Prostate gland (tissue), 2 donors: ENCODE data around the gene NKD2.

Source experiments
- CTCF ChIP-seq, 4 experiments: fragments of 200-600 bp in 2 of 4; fragments of 450-650 bp in 2 of 4; sonication (generic) in 2 of 4; IDR thresholded peaks; 1 replicate in 3 of 4; 2 replicates in 1 of 4; pipeline ENCODE4 v1.5.1; 2016 to 2019; ENCODE audit warnings: antibody characterized with exemption in 4 of 4, mild to moderate bottlenecking in 2 of 4, moderate library complexity in 2 of 4
- POLR2AphosphoS5 ChIP-seq: sonication (generic); formaldehyde crosslinking; IDR thresholded peaks from one replicate; pipeline ENCODE4 v1.6.1; 2017; ENCODE audit warnings: antibody characterized with exemption

DNA sequence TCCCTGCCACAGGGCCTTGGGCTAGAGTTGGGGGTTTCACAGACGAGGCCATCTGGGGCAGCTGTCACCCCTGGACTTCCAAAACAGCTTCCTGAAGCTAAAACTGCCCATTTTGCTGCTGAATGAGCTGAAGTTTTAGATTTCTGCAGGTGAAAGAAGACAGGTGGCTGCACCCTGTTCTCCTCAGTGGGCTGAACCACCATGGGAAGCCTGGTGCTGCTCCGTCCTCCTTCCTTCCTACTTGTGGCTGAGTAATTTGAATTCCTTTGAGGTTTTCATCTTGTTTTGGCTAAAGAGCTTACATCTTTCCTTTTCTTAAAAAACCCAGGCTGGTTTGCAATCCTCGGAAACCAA, 5.3 kb downstream of the NKD2 start:
- TF ChIP-seq POLR2AphosphoS5 = no peak
- TF ChIP-seq CTCF (IDR thresholded peaks at IDR 0.05) = no peak
